IPS-11a (cell line): ENCODE measurements around the gene TMCC3.

Source experiments
- H3K4me3 ChIP-seq: one replicate; pipeline ENCODE4 v1.5.1; 2013; ENCODE audit warnings: low read depth, low read length, control low read depth

Gene TMCC3

GRCh38 chr12:94674051-94674451, 23.7 kb upstream of the TMCC3 start:
- H3K4me3 ChIP-seq, result no peak overlapping the region

DNA sequence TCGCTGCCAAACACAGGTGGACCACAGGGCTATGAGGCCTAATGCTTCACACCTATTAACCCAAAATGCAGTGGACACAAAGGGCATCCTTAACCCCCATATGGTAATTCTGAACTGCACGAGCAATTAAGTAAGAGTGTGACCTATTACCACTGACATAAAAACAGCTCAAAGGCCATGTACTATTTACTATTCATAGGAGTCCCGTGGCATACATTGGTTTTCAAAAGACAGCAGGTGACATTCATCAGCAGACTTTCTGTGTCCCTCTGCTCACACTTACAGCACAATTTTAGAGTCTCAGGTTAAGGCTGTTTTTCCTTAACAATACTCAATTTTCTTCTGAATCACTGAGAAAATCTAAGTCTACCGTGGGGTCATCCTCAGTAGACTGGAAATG, 23.1 kb upstream of the TMCC3 start:
- no peak overlapping the region for H3K4me3 ChIP-seq

- H3K4me3 ChIP-seq, result no peak overlapping the region
These were observed 21.6 kb upstream of the TMCC3 start for GRCh38 chr12:94671917-94672316.

DNA sequence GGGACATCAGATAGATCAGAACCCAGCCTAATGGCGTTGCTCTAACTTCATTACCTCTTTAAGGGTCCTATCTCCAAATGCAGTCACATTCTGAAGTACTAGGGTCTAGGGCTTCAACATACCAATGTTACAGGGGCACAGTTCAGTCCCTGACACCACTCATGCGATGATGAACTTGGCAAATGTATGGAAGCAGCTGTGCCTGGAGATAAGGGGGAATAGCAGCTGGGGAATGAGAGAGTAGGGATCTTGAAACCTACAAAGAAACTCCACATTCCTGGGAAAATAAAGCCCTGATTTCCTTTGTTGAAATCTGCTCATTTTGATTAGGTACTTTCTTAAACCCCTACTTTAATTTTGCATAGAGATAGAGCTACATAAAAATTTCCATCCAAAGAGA, 20.5 kb upstream of the TMCC3 start:
- no peak overlapping the region for H3K4me3 ChIP-seq

- no peak overlapping the region for H3K4me3 ChIP-seq
These were observed 19.7 kb upstream of the TMCC3 start for GRCh38 chr12:94670075-94670474.

- H3K4me3 ChIP-seq, result no peak overlapping the region
These were observed 16.7 kb upstream of the TMCC3 start for GRCh38 chr12:94667031-94667540.

GRCh38 chr12:94666158-94666557, 15.8 kb upstream of the TMCC3 start:
- no peak overlapping the region for H3K4me3 ChIP-seq

DNA sequence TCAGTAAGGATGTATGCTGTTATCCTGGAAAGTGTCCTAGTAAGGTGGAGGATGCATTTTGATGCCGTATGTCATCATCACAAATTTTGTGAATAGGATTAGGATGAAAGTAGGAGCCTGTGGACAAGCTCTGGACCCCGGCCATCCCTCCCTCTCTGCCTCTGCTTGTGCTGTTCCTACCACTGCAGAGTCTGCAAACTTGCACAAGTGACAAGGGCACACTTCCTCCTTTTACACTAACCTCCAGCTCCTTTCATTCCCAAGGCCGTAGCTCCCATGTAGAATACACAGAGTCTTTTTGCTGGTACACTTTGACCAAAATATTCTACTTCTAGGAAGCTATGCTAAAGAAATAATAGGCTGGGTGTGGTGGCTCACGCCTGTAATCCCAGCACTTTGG, 13.3 kb upstream of the TMCC3 start:
- H3K4me3 ChIP-seq, result no peak overlapping the region

DNA sequence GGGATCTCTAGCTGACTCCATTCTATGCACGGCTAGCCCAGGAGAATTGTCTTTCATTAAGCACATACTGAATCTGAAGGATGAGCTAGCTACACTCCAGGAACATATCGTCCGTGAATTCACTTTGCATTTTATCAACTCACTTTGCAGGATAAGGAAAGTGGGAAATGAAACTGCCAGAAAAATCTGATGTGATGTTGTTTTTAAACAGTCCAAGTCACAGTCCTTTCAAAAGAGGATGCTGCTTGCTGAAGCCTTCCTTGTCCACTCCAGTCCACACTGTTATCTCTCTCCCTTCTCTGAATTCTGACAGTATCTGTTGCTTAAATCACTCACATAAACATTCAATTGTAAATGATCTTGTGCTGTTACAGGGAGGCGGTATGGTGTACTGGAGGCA, 12.7 kb upstream of the TMCC3 start:
- no peak overlapping the region for H3K4me3 ChIP-seq

DNA sequence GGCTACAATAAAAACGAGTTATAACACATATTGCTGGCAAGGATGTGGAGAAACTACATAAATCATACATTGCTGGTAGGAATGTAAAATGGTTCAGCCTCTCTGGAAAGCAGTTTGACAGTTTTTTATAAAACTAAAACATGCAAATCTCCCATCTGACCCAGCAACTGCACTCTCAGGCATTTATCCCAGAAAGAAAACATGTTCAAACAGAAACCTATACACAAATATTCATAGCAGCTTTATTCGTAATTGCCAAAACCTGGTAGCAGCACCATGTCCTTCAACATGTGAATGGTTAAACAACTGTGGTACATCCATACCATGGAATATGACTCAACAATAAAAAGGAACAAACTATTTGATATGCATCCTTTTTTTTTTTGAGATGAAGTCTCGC, 10.1 kb upstream of the TMCC3 start:
- no peak overlapping the region for H3K4me3 ChIP-seq

DNA sequence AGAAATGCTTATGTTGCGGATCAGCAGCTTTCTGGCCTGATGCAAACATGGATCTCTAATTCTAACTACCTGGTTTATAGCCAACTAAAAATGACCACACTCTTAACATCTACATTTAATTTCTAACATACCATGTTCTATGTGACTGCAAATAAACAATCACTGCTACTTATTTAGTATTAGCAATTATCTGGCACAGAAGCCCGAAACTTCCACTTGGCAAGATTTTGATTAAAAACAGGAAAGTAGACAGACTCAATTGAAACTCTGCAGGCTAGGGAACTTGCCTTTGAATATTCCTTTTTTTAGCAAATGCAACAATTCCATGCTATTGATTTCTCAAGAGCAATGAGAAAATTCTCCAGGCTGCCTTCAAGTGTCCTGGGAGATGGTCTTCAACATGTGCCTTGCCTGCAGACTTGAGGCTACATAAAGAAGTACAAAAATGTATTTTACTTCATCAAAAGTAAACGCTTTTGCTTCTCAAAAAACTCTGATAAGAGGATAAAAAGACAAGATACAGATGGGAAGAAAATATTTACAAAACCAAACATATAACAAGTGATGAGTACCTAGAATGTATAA, 9.1 kb upstream of the TMCC3 start:
- no peak overlapping the region for H3K4me3 ChIP-seq

- H3K4me3 ChIP-seq, result no peak overlapping the region
These were observed 8.6 kb upstream of the TMCC3 start for GRCh38 chr12:94658931-94659330.

DNA sequence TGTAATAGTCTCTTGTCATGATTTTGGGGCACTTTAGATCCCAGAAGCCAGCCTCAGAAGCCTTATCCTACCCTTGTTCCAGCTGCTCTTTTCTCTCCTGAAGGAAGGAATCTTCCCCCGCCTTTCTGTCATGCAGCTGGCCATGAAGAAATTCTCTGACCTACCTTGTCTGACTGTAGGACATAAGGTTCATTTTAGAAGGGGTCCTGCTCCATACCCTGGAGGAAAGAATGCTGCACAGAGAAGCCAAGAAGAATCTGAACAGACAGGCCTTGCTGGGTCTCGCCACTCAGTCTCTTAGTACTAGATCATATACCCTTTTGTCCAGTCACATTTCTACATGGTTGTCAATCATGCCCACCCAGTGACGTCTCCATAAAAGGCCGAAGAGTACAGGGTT, 6.2 kb upstream of the TMCC3 start:
- H3K4me3 ChIP-seq, result no peak overlapping the region

- peak overlapping the region; percentile 65 for H3K4me3 ChIP-seq
These were observed 811 bp downstream of the TMCC3 start for GRCh38 chr12:94649349-94650142.

DNA sequence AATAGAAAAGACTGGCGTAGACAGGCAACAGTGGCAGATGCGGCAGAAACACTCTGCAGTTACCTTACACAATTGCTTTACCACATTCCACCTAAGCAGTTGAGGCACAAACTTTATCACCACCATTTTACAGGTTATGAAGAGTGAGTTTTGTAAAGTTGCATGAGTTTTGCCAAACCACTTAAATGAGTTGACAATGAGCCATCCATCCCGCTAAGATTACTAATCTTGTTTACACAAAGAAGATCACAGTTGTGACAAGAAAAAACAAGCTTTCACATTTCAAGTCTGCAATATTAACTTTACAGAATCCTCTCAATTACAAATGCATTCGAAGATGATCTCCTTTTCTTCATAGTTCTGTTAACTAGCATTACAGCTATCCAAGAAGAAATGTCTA, 1.8 kb downstream of the TMCC3 start:
- no peak overlapping the region for H3K4me3 ChIP-seq

- no peak overlapping the region for H3K4me3 ChIP-seq
These were observed 6.0 kb downstream of the TMCC3 start for GRCh38 chr12:94644141-94644979.

- no peak overlapping the region for H3K4me3 ChIP-seq
These were observed 6.8 kb downstream of the TMCC3 start for GRCh38 chr12:94643606-94644005.

- no peak overlapping the region for H3K4me3 ChIP-seq
These were observed 9.1 kb downstream of the TMCC3 start for GRCh38 chr12:94641283-94641682.

DNA sequence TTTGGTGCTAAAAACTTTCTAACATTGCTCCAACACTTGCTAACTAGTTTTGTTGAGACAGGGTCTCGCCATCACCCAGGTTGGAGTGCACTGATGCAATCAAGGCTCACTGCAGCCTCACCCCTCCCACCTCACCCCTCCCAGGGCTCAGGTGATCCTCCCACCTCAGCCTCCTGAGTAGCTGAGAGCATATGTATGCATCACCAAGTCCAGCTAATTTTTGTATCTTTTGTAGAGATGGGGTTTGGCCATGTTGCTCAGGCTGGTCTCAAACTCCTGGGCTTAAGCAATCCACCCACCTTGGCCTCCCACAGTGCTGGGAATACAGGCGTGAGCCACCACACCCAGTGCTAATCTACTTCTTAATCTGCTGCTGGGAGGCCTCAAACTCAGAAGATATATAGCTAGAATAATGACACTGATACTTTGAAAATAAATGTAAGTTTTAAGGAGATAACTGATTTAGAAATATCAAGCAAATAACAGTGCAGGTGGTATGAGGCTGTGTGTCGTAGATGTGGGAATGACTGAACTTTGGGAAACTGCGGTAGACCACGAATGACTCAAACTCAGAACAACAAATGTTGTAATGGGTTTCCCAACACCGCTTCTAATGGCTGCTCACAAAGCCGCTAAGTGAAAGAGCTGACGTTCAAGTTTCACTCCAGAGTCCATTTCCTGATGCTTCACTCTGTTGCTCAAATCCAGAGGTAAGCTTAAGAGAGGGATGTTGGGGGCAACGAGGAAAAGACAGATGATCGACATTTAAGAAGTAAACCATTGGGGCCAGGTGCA, 10.0 kb downstream of the TMCC3 start:
- no peak overlapping the region for H3K4me3 ChIP-seq

DNA sequence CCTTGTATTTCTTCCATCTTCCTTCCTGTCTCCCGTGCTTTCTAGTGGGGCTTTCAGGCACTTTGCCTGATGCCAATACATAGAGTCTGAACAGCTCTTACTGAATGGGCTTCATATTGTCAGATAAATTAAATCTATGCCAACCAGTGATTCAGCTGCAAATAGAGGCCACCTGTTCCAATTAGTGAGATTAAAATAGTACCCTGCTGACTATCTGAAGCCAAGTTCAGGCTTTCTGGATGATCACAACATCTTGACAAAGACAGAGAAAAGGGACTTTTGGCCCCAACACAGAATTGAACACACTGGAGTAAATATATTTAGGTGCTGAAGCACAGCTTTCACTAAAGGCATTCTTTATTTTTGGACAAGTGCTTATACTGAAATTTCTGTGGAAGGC, 11.8 kb downstream of the TMCC3 start:
- no peak overlapping the region for H3K4me3 ChIP-seq
